HG02623 (cell line): ENCODE results near the gene PRKAA2.

ENCODE experiments used
- ATAC-seq: cut with Tn5 transposase; IDR thresholded peaks from one replicate; pipeline ENCODE4 v1.9.1; 2021; ENCODE audit warnings: moderate library complexity; ENCODE audit not compliant: unreplicated experiment

Gene PRKAA2

DNA sequence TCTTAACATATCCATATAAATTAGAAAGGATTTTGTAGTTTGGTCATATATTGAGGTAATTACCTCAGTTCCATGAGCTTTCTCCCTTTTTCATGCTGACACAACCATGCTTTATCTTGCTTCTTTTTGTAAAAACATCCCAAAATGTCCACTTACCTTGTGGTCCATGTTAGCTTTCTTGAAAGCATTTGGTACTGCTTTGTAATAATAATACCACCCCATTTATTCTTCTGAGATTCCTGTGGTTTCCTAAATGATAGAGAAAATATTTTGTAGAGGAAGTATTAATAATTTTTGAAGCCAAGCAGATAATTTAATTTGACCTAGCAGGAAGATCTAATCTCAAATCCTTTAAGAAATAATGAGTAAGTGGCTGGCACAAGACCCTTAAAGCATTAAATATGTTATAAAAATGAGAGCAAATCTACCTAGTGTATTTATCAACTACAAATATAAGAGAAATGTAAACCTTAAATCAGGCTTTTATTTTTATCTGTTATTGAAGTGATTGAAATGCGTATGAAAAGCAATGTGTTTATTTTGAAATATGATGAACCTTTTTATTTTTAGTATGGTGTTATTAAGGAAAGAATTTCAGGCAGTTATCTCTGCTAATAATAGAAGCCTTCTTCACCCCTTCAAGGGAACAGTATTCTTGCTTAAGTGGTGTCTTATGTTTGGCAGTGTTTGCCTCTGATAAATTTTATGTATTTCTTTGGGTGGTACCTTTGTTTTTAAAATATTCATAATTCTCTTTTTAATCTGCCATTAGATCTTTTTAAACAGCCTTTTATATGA, 9.2 kb downstream of the PRKAA2 start:
- ATAC-seq: no peak

DNA sequence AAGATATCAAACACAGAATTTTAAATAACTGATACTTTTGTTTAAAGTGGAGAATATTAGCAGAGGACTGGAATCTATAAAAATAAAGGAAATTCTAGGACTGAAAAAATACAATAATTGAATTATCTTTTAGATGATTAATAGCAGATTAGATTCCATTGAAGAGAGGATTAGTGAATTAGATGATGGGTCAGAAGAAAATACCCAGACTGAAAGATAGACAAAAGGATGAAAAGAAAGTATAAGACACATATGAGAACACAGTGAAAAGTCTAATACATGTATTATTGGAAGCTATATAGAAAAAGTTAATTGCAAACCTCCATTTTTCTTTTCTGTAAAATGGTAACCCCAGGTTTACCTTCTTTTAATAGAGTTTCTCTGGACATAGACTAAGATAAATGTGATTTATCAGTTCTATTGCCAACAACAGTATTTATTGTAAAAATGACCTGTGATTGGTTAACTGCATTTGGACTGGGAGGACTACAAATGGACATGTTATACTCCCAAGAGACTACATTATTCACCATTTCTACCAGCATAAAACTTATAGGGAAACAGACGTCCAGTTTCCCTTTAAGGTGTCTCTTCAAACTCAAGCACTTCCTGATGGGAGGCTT, 11.0 kb downstream of the PRKAA2 start:
- no peak for ATAC-seq

DNA sequence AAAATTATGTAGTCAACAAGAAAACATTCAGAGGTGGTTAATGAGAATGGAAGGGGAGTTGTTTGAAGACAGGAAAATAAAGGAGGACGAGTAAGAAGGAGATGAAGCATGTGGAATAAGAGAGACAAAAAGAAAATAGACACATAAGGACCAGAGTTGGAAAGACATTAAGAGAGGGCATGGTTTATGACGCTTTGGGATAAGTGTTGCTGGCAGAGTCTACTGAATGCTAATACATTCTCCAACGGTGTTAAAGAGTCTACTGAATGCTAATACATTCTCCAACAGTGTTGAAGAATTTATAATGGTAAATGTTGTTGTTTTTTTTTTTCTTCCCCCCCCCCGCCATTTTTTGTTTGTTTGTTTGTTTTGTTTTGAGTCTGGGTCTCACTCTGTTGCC, 13.1 kb downstream of the PRKAA2 start:
- ATAC-seq: no peak

DNA sequence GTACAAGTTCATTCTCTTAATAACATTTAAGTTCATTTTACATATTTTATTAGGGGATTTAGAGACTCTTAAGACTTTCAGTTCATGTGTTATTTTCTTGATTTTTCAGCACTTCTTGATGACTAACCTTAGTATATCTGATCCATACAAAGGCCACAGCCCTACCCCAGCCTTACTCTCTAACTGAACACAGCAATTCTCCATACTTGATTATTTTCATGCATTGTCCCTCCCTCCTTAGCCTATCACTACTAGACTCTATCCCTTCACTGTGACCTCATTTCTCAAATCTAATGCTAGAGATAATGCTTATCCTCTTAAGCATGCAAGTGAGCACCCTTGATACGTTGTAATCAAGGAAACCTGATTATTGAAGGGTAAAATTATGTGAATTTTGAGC, 15.2 kb downstream of the PRKAA2 start:
- ATAC-seq: no peak

DNA sequence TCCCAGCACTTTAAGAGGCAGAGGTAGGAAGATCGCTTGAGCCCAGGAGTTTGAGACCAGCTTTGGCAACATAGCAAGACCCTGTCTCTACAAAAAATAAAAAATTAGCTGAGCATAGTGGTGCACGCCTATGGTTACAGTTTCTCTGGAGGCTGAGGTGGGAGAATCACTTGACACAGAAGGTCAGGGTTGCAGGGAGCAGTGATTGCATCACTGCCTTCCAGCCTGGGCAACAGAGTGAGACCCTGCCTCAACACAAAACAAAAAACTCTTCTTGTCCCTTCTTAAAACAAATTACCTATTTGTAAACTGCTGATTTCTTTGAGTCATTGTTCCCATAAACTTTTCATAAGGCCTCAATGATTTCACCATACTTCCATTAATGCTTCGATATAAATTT, 18.7 kb downstream of the PRKAA2 start:
- no peak for ATAC-seq

DNA sequence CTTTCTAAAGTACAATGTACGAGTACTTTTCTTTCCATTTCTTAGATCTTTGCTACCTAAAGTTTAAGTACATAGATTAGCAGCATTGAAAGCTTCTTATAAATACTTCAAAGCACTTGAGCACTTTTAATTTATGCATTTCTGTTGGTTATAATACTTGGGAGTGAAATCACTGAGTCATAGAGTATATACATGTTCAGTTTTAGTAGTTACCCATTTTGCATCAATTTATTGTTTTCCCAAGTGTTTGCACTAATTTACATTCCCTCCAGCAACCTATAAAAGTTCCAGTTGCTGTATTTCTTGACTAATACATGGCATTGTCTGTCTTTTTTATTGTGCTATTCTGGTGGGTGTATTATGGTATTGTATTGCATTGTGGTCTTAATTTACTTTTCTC, 20.3 kb downstream of the PRKAA2 start:
- no peak for ATAC-seq

DNA sequence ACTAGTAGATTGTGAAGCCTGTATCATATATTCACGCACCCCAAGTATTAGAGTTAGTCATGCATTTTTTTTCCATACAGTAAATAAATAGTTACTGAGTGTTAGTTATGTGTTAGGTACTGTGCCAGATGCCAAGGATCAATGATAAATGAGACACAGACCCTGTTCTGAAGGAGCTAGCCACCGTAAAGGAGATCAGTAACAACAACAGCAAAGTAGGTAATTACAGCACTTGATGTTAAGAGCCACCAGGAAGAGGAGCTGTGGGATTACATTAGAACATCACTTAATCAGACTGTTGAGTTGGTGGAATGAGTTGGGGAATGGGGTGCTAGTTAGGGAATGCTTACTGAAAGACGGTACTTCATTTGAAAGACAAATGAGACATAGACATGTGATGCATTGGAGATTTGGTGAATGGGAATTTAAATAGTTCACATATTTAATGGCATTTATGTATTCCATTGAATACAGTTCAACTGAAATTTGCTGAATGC, 21.0 kb downstream of the PRKAA2 start:
- ATAC-seq: no peak

DNA sequence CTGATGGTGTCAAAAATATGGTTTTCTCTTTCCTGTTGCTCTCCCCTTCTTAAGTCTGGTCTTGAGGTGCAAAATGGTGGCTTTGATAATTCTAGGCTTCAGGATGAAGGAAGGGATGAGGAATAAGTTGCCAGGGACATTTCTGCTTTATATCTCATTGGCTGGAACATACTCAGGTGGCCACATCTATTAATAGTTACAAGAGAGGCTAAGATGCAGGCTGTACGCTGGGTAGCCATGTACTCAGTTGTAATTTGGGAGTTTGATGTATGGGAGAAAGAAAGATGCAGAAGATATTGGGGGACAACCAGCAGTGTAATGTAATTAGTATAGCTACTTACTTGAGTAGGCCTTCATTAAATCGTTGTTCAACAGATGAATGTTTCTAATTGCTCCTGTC, 25.2 kb downstream of the PRKAA2 start:
- ATAC-seq: no peak

DNA sequence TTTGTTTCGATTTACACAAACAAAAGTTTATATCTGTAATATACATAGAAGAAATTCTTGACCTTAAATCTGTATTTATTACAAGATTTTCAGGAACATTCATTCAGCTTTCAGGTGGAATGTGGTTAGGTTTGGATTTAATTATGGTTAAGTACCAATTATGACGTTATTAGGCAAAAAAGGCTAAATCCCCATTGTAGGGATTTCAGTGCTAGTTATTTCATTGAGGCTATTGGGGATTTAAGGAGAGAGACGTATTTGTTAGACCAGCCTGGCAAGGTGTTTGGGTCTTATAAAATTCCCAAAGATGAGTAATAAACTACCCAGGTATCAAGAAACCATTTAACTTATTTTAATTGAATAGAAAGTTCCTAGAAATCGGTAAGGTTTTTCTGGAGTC, 26.0 kb downstream of the PRKAA2 start:
- no peak for ATAC-seq

DNA sequence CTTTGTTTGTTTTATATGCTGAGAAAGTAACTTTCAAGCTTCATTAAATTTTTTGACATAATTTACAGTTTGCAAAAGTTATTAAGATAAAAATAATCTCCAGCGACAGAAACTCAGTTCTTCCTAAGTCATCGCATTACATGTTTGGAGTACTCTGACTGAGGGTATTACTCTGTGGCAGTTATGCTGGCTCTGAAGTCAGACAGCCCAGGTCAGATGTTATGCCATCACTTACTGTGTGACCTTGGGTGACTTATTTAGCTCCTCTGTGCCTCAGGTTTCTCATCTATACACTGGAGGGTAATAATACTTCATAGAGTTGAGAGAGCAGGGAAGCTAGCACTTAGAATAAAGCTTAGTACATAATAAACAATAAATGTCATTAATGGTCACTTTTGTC, 26.4 kb downstream of the PRKAA2 start:
- no peak for ATAC-seq

DNA sequence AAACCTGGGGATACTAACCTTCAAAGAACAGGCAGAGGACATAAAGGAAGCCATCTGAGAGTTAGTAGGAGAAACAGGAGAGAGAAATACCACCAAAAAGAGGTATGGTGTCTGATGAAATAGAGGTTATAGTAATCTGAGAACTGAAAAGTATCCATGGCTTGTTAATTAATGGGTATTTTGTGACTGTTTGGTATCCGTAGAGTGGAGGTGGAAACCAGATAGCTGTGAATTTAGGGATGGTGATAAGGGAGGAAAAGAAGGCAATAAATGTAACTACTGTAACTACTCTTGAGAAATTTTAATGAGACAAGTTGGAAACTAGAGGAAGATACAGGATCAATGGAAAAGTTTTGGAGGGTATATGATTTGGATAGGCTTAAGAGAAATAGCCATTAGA, 27.5 kb downstream of the PRKAA2 start:
- no peak for ATAC-seq

DNA sequence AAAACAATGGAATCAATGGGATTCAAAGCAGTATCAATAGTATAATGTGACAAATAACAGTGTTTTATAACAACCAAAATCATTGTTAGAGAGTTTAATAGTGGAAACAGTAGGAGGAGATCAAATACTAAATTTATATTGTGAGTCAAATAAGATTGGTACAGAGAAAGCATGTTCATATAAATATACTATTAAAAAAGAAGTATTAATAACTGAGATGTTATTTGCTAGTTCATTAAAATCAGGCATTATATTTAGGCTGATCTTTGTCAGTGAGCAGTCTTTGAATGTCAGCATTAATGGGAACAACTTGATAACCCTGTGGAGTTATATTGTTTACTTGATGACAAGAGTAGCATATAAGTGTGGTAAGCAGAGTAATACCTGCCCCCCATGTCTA, 30.6 kb downstream of the PRKAA2 start:
- no peak for ATAC-seq

DNA sequence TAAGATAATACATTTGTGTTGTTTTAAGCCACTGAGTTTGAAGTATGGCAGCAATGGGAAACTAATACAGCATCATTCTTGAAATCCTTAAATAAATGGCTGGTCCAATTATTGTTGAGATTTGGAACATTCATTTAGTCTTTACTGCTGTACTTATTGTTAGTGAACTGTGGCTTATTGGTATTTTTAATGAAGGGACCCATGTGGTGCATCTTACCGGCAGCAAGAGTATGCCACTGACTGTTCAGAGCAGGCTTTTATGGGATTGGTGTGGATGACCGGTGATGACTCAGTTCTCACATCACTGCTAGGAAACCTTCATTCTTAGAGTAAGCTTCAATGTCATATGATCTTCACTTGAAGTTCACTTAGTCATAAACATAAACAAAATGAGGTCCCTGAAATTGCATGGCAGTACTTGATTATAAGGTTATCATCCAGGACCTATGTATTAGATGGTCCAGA, 31.5 kb downstream of the PRKAA2 start:
- ATAC-seq: no peak

DNA sequence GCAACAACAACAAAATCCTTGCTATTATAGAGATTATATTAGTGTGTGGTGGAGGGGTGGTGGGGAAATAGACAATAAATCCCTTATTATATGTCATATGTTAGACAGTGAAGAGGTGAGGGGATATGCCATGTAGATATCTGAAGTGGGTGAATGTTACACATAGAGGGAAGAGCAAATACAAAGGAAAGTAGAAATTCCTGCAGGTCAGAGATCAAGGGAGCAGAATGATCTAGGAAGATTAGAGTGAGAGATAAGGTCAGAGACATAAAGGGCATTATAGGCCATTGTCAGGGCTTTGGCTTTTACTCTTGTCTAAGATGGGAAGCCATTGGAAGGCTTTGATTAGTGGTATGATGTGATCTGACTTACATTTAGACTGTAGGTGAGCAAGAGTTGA, 38.5 kb downstream of the PRKAA2 start:
- no peak for ATAC-seq

DNA sequence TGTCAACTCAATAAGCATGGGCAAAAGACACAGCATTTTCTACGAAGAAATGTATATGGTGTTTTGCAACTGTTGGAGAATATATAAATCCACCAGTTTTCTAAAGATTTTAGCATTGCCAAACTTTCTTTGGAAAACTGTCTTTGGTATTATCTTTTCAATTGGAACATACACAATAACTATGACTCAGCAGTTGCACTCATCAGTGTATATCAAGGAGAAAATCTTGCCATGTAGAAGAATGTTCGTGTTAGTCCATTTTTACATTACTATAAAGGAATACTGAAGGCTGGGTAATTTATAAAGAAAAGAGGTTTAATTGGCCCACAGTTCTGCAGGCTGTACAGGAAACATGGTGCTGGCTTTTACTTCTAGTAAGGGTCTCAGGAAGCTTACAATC, 41.1 kb downstream of the PRKAA2 start:
- no peak for ATAC-seq

DNA sequence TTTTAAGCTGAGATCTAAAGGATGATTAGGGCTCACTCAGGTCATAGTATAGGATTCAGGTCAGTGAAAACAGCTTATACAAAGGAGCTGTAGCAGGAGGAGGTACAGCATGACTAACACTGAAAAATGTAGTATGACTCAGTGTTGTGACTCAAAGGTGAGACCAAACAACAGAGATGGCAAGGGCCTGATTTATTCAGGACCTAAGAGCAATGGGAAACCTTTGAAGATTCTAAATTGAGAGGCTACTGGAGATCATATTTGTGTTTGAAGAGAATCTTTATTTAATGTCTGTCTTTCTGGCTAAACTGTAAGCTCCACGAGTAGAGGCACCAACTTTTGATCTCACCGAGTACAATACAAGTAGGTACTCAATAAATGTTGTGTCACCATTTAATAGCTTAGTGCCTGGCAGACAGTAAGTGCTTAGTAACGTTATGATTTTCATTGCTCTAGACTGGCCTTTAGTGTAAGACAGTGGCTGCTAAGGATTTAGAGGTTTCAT, 43.5 kb downstream of the PRKAA2 start:
- ATAC-seq: peak; percentile 75

DNA sequence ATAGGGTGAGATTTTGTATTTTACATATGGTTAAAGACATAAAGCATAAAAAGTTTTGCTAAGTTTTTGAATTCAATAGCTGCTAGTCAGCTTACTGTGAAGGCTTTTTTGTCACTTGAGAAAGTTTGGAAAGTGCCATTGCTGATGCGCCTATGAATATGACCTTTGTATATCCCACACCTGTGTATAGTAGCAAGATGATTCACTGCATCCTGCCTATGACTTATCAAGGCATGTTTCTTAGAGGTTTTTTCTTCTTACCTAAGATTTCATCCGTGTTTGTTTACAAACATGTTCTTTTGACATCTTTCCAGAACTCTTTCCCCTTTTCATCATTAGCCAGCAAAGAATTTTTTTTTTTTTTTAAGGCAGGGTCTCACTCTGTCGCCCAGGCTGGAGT, 51.5 kb downstream of the PRKAA2 start:
- no peak for ATAC-seq

DNA sequence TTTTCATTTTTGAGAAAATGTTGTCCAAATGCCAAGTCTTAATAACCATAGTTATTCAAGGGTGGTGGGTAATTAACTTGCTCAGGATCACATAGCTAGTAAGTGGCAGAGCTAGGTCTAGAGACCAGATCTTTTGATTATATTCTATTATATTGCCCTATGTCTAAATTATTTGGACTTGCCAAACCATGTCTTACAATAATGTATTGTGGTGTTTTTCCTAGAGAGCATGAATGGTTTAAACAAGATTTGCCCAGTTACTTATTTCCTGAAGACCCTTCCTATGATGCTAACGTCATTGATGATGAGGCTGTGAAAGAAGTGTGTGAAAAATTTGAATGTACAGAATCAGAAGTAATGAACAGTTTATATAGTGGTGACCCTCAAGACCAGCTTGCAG, 58.6 kb downstream of the PRKAA2 start:
- no peak for ATAC-seq

DNA sequence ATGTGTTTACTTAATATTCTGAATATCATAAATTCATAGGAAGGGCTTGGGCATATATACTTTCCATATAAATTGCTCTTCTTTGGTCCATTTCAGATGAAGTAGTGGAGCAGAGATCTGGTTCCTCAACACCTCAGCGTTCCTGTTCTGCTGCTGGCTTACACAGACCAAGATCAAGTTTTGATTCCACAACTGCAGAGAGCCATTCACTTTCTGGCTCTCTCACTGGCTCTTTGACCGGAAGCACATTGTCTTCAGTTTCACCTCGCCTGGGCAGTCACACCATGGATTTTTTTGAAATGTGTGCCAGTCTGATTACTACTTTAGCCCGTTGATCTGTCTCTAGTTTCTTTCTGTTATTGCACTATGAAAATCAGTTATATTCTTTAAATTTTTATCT, 62.3 kb downstream of the PRKAA2 start:
- no peak for ATAC-seq

DNA sequence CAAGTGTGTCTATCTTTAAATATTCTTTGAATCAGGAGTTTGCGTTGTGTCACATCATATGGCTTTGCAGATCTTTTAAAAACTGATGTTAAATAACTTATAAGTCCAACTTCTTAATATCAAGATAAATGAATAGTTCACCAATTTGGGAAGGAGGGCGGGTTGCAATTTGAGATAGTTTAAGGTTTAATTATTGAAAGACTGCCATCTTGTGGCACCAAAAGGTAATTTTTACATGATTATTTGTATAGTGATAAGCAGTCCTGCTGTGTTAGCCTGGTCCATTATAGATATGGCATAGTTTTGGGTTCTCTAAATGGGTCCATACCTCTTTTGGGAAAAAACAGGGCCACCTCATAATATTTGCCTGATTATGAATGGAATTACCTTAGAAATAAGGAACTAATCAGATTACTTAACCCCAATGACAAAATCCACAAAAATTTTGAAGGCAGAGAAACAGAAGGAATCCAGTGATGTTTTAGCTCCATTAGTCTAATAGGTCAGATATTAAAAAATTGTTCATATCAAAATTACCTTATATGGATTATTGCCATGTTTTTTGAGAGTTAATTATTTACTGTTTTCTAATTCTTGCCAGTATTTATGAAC, 64.3 kb downstream of the PRKAA2 start:
- no peak for ATAC-seq

DNA sequence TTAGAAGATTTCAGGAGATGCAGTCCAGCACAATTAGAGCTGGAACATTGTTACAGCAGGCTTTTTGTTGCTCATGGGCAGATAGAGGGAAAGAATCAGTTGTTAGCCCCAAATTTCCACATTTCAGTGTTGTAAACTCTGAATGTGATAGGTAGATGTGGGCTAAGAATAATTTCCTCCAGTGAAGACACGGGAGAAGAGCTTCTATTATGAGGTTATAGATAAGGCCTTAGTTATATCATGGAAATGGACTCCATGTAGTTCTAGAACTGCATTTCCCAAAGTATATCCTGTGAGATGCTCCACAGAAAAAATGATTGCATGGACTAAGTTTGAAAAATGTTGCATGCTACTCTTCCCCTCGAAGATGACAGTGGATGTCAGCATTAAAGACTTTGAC, 64.9 kb downstream of the PRKAA2 start:
- no peak for ATAC-seq

DNA sequence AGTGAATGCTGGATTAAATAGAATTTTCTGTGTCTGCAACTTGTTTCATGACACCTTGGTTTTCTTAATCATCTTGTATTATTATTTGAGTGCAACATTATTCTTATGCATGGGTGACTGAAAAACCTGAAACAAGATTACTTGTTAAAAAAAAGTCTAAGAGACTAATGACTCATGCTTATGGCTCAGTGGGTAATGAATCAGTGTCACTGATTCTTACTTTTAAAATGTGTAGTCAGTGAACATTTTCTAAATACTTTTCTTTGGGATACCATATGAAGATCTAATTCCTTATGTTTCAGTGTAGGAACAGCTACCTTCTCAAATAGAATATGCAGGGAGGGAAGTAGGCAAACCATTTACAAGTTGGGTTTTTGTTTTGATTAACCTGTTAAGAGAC, 65.5 kb downstream of the PRKAA2 start:
- ATAC-seq: no peak
